HepG2 (cell line): ENCODE measurements around the gene NUDT3. TPM values are rescaled to one million over a fixed set of nuclear protein-coding genes. Genes with fewer than 3 reads are reported as not detected.
A peak's percentile ranks its signal among the peaks of the same experiment; 100 is the strongest.

Experiments
- ATAC-seq: fragments of 200-7000 bp; cut with Tn5 transposase; 3 replicates; pipeline ENCODE4 v1.9.1; 2020; ENCODE audit warnings: mild to moderate bottlenecking, moderate library complexity
- BruUV-seq: library from RNA; stranded (reverse); fragments of 400-500 nt; replicated peaks from 2 replicates; lab custom pipeline; 2021; lab: Mats Ljungman, UMichigan
- CTCF ChIA-PET: fragments of 300-600 bp; formaldehyde crosslinking; extraction: SDS; loops from one replicate; lab custom pipeline; 2021; ENCODE audit warnings: low total read pairs, inconsistent platforms, low intra/inter-chr PET ratio; lab: Yijun Ruan, JAX
- POLR2A ChIA-PET: fragments of 350-600 bp; sonication (Branson Sonifier 250); formaldehyde crosslinking; loops from one replicate; lab custom pipeline; 2020; ENCODE audit warnings: antibody characterized with exemption, inconsistent platforms; lab: Yijun Ruan, JAX
- DNase-seq: peaks from one replicate; pipeline ENCODE4 v3.0.0-alpha.2; 2015; ENCODE audit warnings: low spot score
- FAIRE-seq: peaks from 3 replicates; lab custom pipeline; 2011; peaks lifted over from hg19 to GRCh38; lab: Jason Lieb, UNC
- H2AFZ ChIP-seq: one replicate; pipeline ENCODE4 v1.6.1; 2011; ENCODE audit warnings: low read length, inconsistent platforms
- H3K27ac ChIP-seq: fragments of 300-600 bp; 3 replicates; pipeline ENCODE4 v1.8.0; 2011; ENCODE audit warnings: mixed run types, mild to moderate bottlenecking, mixed read lengths, low read length, inconsistent platforms; ENCODE audit not compliant: insufficient read depth; ENCODE audit errors: extremely low read length
- H3K27me3 ChIP-seq, 2 experiments: fragments of 200-600 bp in 1 of 2; 2 replicates in 1 of 2; 3 replicates in 1 of 2; pipeline versions ENCODE4 v1.6.0 to v1.8.0; 2011; ENCODE audit warnings: low read length in 2 of 2, mild to moderate bottlenecking in 2 of 2, moderate library complexity in 2 of 2, inconsistent platforms in 1 of 2; ENCODE audit not compliant: insufficient read depth in 2 of 2, control insufficient read depth in 1 of 2
- H3K36me3 ChIP-seq, 2 experiments: fragments of 200-600 bp in 1 of 2; replicated peaks in 1 of 2; 2 replicates in 1 of 2; 3 replicates in 1 of 2; pipeline versions ENCODE4 v1.5.1 to v1.8.0; 2011; ENCODE audit warnings: low read length in 2 of 2, inconsistent platforms in 1 of 2; ENCODE audit not compliant: insufficient read depth in 2 of 2, control insufficient read depth in 1 of 2
- H3K4me1 ChIP-seq: 2 replicates; pipeline ENCODE4 v1.5.1; 2012; ENCODE audit warnings: low read length, inconsistent platforms; ENCODE audit not compliant: insufficient read depth
- H3K4me2 ChIP-seq: 2 replicates; pipeline ENCODE4 v1.6.0; 2011; ENCODE audit warnings: low read depth, low read length, inconsistent platforms
- H3K4me3 ChIP-seq, 3 experiments: fragments of 200-600 bp in 1 of 3; sonication (generic), shearing (Covaris generic) in 1 of 3; replicated peaks in 1 of 3; 2 replicates each; pipeline ENCODE4 v1.5.1; 2011 to 2016; ENCODE audit warnings: low read length in 3 of 3, inconsistent platforms in 2 of 3, low read depth in 2 of 3, mild to moderate bottlenecking in 2 of 3, control low read depth in 1 of 3, mixed read lengths in 1 of 3; ENCODE audit not compliant: insufficient read depth in 1 of 3
- H3K79me2 ChIP-seq: one replicate; pipeline ENCODE4 v1.6.1; 2011; ENCODE audit warnings: low read length, inconsistent platforms; ENCODE audit not compliant: insufficient read depth
- H3K9ac ChIP-seq: 2 replicates; pipeline ENCODE4 v1.6.0; 2011; ENCODE audit warnings: mild to moderate bottlenecking, low read depth, low read length, inconsistent platforms; ENCODE audit not compliant: insufficient read depth
- H3K9me3 ChIP-seq: 2 replicates; pipeline ENCODE4 v1.5.1; 2012; ENCODE audit warnings: mild to moderate bottlenecking, low read length
- H4K20me1 ChIP-seq: 2 replicates; pipeline ENCODE4 v1.6.0; 2011; ENCODE audit warnings: inconsistent platforms, mild to moderate bottlenecking, low read length, moderate library complexity; ENCODE audit not compliant: insufficient read depth
- ATF5 ChIP-seq: sonication (generic); formaldehyde crosslinking; IDR thresholded peaks from 2 replicates; pipeline ENCODE4 v1.4.0; 2020; ENCODE audit warnings: mild to moderate bottlenecking, low read depth, missing genetic modification reagents
- CREB1 ChIP-seq, 2 experiments: fragments of 450-650 bp in 1 of 2; IDR thresholded peaks; 2 replicates each; pipeline ENCODE4 v1.6.1; 2016 to 2017; ENCODE audit warnings: control low read depth in 1 of 2, mild to moderate bottlenecking in 1 of 2, missing compliant biosample characterization in 1 of 2, missing genetic modification characterization in 1 of 2
- HNRNPH1 ChIP-seq: fragments of 200-400 bp; formaldehyde crosslinking; optimal IDR thresholded peaks from 2 replicates; pipeline ENCODE3; 2017; ENCODE audit warnings: mild to moderate bottlenecking, low read depth, low read length
- JUND ChIP-seq: sonication (generic); formaldehyde crosslinking; IDR thresholded peaks from 2 replicates; pipeline ENCODE4 v1.8.0; 2022; ENCODE audit warnings: mild to moderate bottlenecking, missing genetic modification reagents
- KDM6A ChIP-seq: IDR thresholded peaks from 2 replicates; pipeline ENCODE4 v1.6.1; 2016; ENCODE audit warnings: low read depth
- MATR3 ChIP-seq: sonication (generic); formaldehyde crosslinking; IDR thresholded peaks from 2 replicates; pipeline ENCODE4 v1.4.0; 2020; ENCODE audit warnings: missing genetic modification reagents
- NFYC ChIP-seq: IDR thresholded peaks from 2 replicates; pipeline ENCODE4 v1.6.1; 2016; ENCODE audit warnings: missing genetic modification reagents, missing compliant biosample characterization
- TBP ChIP-seq: sonication (generic); formaldehyde crosslinking; IDR thresholded peaks from 2 replicates; pipeline ENCODE4 v1.5.0; 2020; ENCODE audit warnings: missing genetic modification reagents
- ZMYM4 ChIP-seq: sonication (generic); formaldehyde crosslinking; IDR thresholded peaks from 2 replicates; pipeline ENCODE4 v1.8.1; 2023; ENCODE audit warnings: mild to moderate bottlenecking, missing genetic modification reagents
- ZNF337 ChIP-seq: sonication (generic); formaldehyde crosslinking; IDR thresholded peaks from 2 replicates; pipeline ENCODE4 v1.5.1; 2020; ENCODE audit warnings: missing genetic modification reagents, low read depth, mild to moderate bottlenecking, borderline replicate concordance
- ZNF383 ChIP-seq: sonication (generic); formaldehyde crosslinking; IDR thresholded peaks from 2 replicates; pipeline ENCODE4 v1.4.0; 2020; ENCODE audit warnings: missing genetic modification reagents, mild to moderate bottlenecking, borderline replicate concordance
- ZNF543 ChIP-seq: sonication (generic); formaldehyde crosslinking; IDR thresholded peaks from 2 replicates; pipeline ENCODE4 v1.4.0; 2020; ENCODE audit warnings: mild to moderate bottlenecking, missing genetic modification reagents
- ZNF740 ChIP-seq: sonication (generic); formaldehyde crosslinking; IDR thresholded peaks from 2 replicates; pipeline ENCODE4 v1.4.0; 2020; ENCODE audit warnings: missing genetic modification reagents
- ZNF850 ChIP-seq: sonication (generic); formaldehyde crosslinking; conservative IDR thresholded peaks from 2 replicates; pipeline ENCODE4 v1.9.0; 2021; ENCODE audit warnings: mild to moderate bottlenecking, missing genetic modification reagents
- WGBS: methylation state at CpG from one replicate; pipeline ENCODE4 v1.1.6; 2017; ENCODE audit warnings: low lambda C conversion rate; 5-methylcytosine and 5-hydroxymethylcytosine counted together
- in situ Hi-C: cut with HindIII; loops from 2 replicates; pipeline ENCODE4 v1.10.0; 2017; ENCODE audit warnings: low pct_unique_long_range_greater_than_20kb; ENCODE audit not compliant: extremely low pct_ligation_motif_present
- intact Hi-C: fragments of 100-400 bp; cut with micrococcal nuclease; formaldehyde crosslinking; loops from one replicate; pipeline ENCODE4 v1.10.0; 2022; ENCODE audit not compliant: unreplicated experiment
- polyA plus RNA-seq, 8 experiments: library from polyadenylated mRNA; depleted of rRNA in 3 of 8; stranded (reverse) in 7 of 8; unstranded in 1 of 8; fragments of >200 nt; fragmentation: Illumina TruSeq in 4 of 8; extraction: Trizol in 4 of 8; gene quantifications; 2 replicates each; pipeline versions ENCODE4 v1.2.1 to v1.2.3, GENCODE V29; 2011 to 2016; ENCODE audit warnings: low read depth in 4 of 8, missing spikeins in 1 of 8, mixed read lengths in 1 of 8; ENCODE audit not compliant: insufficient read depth in 1 of 8
- total RNA-seq, 5 experiments: library from RNA; depleted of rRNA; stranded (reverse); fragments of >200 nt; fragmentation: Illumina TruSeq; extraction: Trizol; gene quantifications; 2 replicates each; pipeline ENCODE4 v1.2.3, GENCODE V29; 2016; ENCODE audit warnings: low read depth in 1 of 5
- TF ChIP-seq, protein P1 (sequence below), 2 experiments: fragments of 450-650 bp in 1 of 2; sonication (generic) in 1 of 2; formaldehyde crosslinking; IDR thresholded peaks; 2 replicates each; pipeline versions ENCODE4 v1.5.0 to v1.8.0; 2020 to 2022; ENCODE audit warnings: mild to moderate bottlenecking in 1 of 2, missing genetic modification reagents in 1 of 2
- TF ChIP-seq, protein P2 (sequence below): IDR thresholded peaks from 2 replicates; pipeline ENCODE4 v1.6.1; 2016

NUDT3 gene
- total and polyA plus RNA-seq, 2 of the 13 experiments (the other 11 are each of a cell fraction or from before 2014, with no cell fraction given): 20.2 to 20.6 TPM

DNA sequence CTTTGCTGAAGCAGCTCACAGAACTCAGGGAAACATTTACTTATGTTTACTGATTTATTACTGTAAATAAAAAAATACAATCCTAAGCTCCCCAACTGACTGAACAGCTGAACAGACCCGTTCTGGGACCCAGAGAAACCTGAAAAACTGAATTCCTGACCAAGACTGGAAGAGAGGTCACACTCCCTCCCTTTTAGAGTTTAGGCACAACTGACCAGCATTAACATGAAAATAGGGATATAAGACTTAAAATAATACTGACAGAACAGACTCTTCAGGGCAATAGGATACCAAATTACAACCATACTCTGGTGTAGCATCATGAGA, 45.1 kb upstream of the NUDT3 start:
- 5% methylated on average over 1 of the region's 1 CpG for WGBS
- no peak overlapping the region for H3K4me2 ChIP-seq
- CTCF ChIA-PET: no interaction called here
- no peaks in the 10 kb centered on the region; a peak in 1 of 5 replicates for H3K27me3 ChIP-seq
- no peak overlapping the region for H3K27ac ChIP-seq
- no peaks in the 10 kb centered on the region for H3K9me3 ChIP-seq
- no peak overlapping the region for H3K9ac ChIP-seq
- no peaks in the 10 kb centered on the region for H3K4me1 ChIP-seq
- H2AFZ ChIP-seq: no peak overlapping the region
- ATAC-seq: no peak
- no peak overlapping the region for H3K4me3 ChIP-seq
- no peaks in the 10 kb centered on the region for H3K79me2 ChIP-seq
- H4K20me1 ChIP-seq: no peaks in the 10 kb centered on the region
- no TSS peak for BruUV-seq
- in situ Hi-C loops: no loop called here
- POLR2A ChIA-PET: interaction anchor here (2.5 kb wide), 1 partner anchor 12 kb away, joined by 20 read pairs; the partner anchor contains the start of gene RPS10
- no peak for FAIRE-seq
- DNase-seq: no peak
- TF ChIP-seq KDM6A (CRISPR knock-in tag) (no peak), ZNF850 (0 out of 2 replicates have a peak, but pooled peaks have one; percentile 7), ZNF383 (CRISPR knock-in tag) (no peak), ZNF740 (no peak)
- intact Hi-C loops: no loop called here
- no peaks in the 10 kb centered on the region for H3K36me3 ChIP-seq

DNA sequence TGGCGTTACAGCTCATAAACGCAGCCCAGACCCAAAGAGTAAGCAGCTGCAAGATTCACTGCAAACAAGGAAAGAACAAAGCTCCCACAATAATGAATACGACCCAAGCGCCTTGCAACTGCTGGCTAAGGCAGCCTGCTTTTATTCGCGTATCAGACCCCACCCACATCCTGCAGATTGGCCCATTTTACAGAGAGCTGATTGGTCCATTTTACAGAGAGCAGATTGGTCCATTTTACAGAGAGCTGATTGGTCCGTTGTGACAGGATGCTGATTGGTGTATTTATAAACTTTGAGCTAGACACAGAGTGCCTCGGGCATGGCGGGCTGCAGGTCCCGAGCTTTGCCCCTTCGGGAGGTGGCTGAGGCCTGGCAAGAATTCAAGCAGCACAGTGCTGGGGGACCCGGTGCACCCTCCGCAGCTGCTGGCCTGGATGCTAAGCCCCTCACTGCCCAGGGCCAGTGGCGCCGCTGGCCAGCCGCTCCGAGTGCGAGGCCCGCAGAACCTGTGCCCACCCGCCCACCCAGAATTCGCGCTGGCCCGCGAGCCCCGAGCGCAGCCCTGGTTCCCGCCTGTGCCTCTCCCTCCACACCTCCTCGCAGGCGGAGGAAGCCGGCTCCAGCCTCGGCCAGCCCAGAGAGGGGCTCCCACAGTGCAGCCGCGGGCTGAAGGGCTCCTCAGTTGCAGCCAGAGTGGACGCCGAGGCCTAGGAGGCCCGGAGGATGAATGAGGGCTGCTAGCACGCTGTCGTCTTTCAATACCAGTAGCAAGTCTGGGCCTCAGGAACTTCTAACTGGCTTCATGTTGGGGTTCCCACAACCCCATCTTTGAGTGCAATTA, 44.6 kb upstream of the NUDT3 start:
- Histone ChIP-seq H3K9ac (no peak overlapping the region), H3K9me3 (no peaks in the 10 kb centered on the region), H3K4me1 (no peaks in the 10 kb centered on the region), H3K79me2 (no peaks in the 10 kb centered on the region), H3K4me2 (no peak overlapping the region; the same call in 1 of the 2 replicates), H4K20me1 (no peaks in the 10 kb centered on the region), H3K27me3 (no peaks in the 10 kb centered on the region; a peak in 1 of 5 replicates), H2AFZ (no peak overlapping the region), H3K27ac (no peak overlapping the region), H3K36me3 (no peaks in the 10 kb centered on the region), H3K4me3 (no peak overlapping the region)
- in situ Hi-C loops: no loop called here
- FAIRE-seq (no peak), ATAC-seq (peak; percentile 61), DNase-seq (no peak)
- intact Hi-C loops: no loop called here
- 77% methylated on average over 25 of the region's 38 CpGs for WGBS
- BruUV-seq: no TSS peak
- CTCF ChIA-PET: no interaction called here
- POLR2A ChIA-PET: interaction anchor here (0.6 to 2.5 kb wide), 4 partner anchors 11 to 482 kb away, joined by 3 to 20 read pairs (median 3); partner anchors contain the start of gene RPS10
- no peak for TF ChIP-seq CREB1 (IDR thresholded peaks at IDR 0.05)
- TF ChIP-seq CREB1 (CRISPR knock-in tag; IDR thresholded peaks at IDR 0.05): no peak
- TF ChIP-seq NFYC: peak; percentile 56; the same call in 1 of the 2 replicates
- no peak for TF ChIP-seq TBP (CRISPR knock-in tag)
- no peak for TF ChIP-seq ZNF337 (CRISPR knock-in tag)
- TF ChIP-seq, protein P1, sequence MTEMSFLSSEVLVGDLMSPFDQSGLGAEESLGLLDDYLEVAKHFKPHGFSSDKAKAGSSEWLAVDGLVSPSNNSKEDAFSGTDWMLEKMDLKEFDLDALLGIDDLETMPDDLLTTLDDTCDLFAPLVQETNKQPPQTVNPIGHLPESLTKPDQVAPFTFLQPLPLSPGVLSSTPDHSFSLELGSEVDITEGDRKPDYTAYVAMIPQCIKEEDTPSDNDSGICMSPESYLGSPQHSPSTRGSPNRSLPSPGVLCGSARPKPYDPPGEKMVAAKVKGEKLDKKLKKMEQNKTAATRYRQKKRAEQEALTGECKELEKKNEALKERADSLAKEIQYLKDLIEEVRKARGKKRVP (CRISPR knock-in tag; IDR thresholded peaks at IDR 0.05): no peak
- no peak for TF ChIP-seq ATF5
- no peak for TF ChIP-seq HNRNPH1
- TF ChIP-seq ZMYM4 (CRISPR knock-in tag): 0 out of 2 replicates have a peak, but pooled peaks have one; percentile 12
- TF ChIP-seq MATR3 (CRISPR knock-in tag): no peak
- TF ChIP-seq, protein P2, sequence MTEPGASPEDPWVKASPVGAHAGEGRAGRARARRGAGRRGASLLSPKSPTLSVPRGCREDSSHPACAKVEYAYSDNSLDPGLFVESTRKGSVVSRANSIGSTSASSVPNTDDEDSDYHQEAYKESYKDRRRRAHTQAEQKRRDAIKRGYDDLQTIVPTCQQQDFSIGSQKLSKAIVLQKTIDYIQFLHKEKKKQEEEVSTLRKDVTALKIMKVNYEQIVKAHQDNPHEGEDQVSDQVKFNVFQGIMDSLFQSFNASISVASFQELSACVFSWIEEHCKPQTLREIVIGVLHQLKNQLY (CRISPR knock-in tag): no peak
- TF ChIP-seq ZNF543 (CRISPR knock-in tag): no peak
- no peak for TF ChIP-seq JUND (CRISPR knock-in tag)
